GM10266 (cell line): ENCODE measurements around the gene LDLRAD4.
"Not testable (repeated sequence)": the region's sequence is repeated elsewhere in the genome, so short reads cannot be mapped to it uniquely, and the experiment has no call there.

Source experiments
- DNase-seq: peaks from one replicate; pipeline ENCODE4 v3.0.0; 2012; ENCODE audit errors: extremely low spot score
- CTCF ChIP-seq: IDR thresholded peaks from 2 replicates; pipeline ENCODE4 v1.5.1; 2012; ENCODE audit warnings: mild to moderate bottlenecking, low read depth; ENCODE audit not compliant: control insufficient read depth, insufficient read depth; ENCODE audit errors: missing control alignments

The LDLRAD4 gene

GRCh38 chr18:13660510-13660909 is 441.9 kb downstream of the LDLRAD4 start:
- DNase-seq: no peak
- TF ChIP-seq CTCF: no peak

GRCh38 chr18:13661051-13661778 is 442.7 kb downstream of the LDLRAD4 start:
- DNase-seq: no peak
- no peak for TF ChIP-seq CTCF

GRCh38 chr18:13661779-13662256 is 443.3 kb downstream of the LDLRAD4 start:
- TF ChIP-seq CTCF: no peak
- no peak for DNase-seq

- no peak for TF ChIP-seq CTCF
- DNase-seq: no peak
Observed at GRCh38 chr18:13672657-13673056, 454.1 kb downstream of the LDLRAD4 start.

GRCh38 chr18:13676471-13676870 is 457.9 kb downstream of the LDLRAD4 start:
- DNase-seq: no peak
- TF ChIP-seq CTCF: no peak

GRCh38 chr18:13677350-13677749 is 458.8 kb downstream of the LDLRAD4 start:
- not testable (repeated sequence) for DNase-seq

GRCh38 chr18:13680612-13681011 is 462.1 kb downstream of the LDLRAD4 start:
- TF ChIP-seq CTCF: peak; percentile 16
- no peak for DNase-seq
